GM21619 (cell line): Measurements from ENCODE around the gene SGTB.
"Not testable (repeated sequence)": the region's sequence is repeated elsewhere in the genome, so short reads cannot be mapped to it uniquely, and the experiment has no call there.

Experiments used
- ATAC-seq: cut with Tn5 transposase; IDR thresholded peaks from one replicate; pipeline ENCODE4 v1.9.1; 2021; ENCODE audit not compliant: unreplicated experiment

SGTB gene

GRCh38 chr5:65734921-65735320 lies 13.0 kb upstream of the SGTB start:
- ATAC-seq = no peak

GRCh38 chr5:65734196-65734775 lies 12.4 kb upstream of the SGTB start:
- not testable (repeated sequence) for ATAC-seq

GRCh38 chr5:65732046-65732445 lies 10.1 kb upstream of the SGTB start:
- not testable (repeated sequence) for ATAC-seq

- no peak for ATAC-seq
Observed at GRCh38 chr5:65730910-65731309, 9.0 kb upstream of the SGTB start.

- no peak for ATAC-seq
Observed at GRCh38 chr5:65728218-65728617, 6.3 kb upstream of the SGTB start.

- ATAC-seq = no peak
Observed at GRCh38 chr5:65727491-65728156, 5.7 kb upstream of the SGTB start.

- peak; percentile 5 for ATAC-seq
Observed at GRCh38 chr5:65722575-65723403, 880 bp upstream of the SGTB start.

GRCh38 chr5:65721050-65721719 lies 724 bp downstream of the SGTB start:
- ATAC-seq = peak; percentile 16

- no peak for ATAC-seq
Observed at GRCh38 chr5:65718576-65719310, 3.2 kb downstream of the SGTB start.

- no peak for ATAC-seq
Observed at GRCh38 chr5:65708145-65708544, 13.8 kb downstream of the SGTB start.

- ATAC-seq = no peak
Observed at GRCh38 chr5:65707663-65708062, 14.2 kb downstream of the SGTB start.

GRCh38 chr5:65704621-65705239 lies 17.2 kb downstream of the SGTB start:
- no peak for ATAC-seq

- ATAC-seq = no peak
Observed at GRCh38 chr5:65702036-65702435, 19.9 kb downstream of the SGTB start.

GRCh38 chr5:65699338-65699737 lies 22.6 kb downstream of the SGTB start:
- no peak for ATAC-seq

- ATAC-seq = no peak
Observed at GRCh38 chr5:65696892-65697291, 25.0 kb downstream of the SGTB start.

- no peak for ATAC-seq
Observed at GRCh38 chr5:65695896-65696295, 26.0 kb downstream of the SGTB start.

- no peak for ATAC-seq
Observed at GRCh38 chr5:65695162-65695755, 26.6 kb downstream of the SGTB start.

GRCh38 chr5:65693121-65693520 lies 28.8 kb downstream of the SGTB start:
- no peak for ATAC-seq

- no peak for ATAC-seq
Observed at GRCh38 chr5:65682148-65682547, 39.8 kb downstream of the SGTB start.

GRCh38 chr5:65676056-65676455 lies 45.9 kb downstream of the SGTB start:
- ATAC-seq = not testable (repeated sequence)
